Right kidney (tissue), 9 donors: ENCODE results near the gene AUNIP.

Experiments
- DNase-seq: peaks from one replicate; pipeline ENCODE4 v3.0.0-alpha.2; 2016
- long read RNA-seq, 8 donors: transcript quantifications; one replicate each; lab custom pipeline, GENCODE V29; 2026

Gene AUNIP
- long read RNA-seq, donor 1: 0 reads
- long read RNA-seq, donor 2, partial matches to known transcripts: 0 of 1 reads
- long read RNA-seq, donor 2, other reads (novel, unspliced or antisense): 0 of 1 reads
- long read RNA-seq, donor 3: 0 reads
- long read RNA-seq, donor 4, partial matches to known transcripts: 5 of 6 reads
- long read RNA-seq, donor 4, other reads (novel, unspliced or antisense): 0 of 6 reads
- long read RNA-seq, donor 5, partial matches to known transcripts: 0 of 1 reads
- long read RNA-seq, donor 5, other reads (novel, unspliced or antisense): 0 of 1 reads
- long read RNA-seq, donor 6, partial matches to known transcripts: 0 of 1 reads
- long read RNA-seq, donor 6, other reads (novel, unspliced or antisense): 0 of 1 reads
- long read RNA-seq, donor 7, partial matches to known transcripts: 0 of 3 reads
- long read RNA-seq, donor 7, other reads (novel, unspliced or antisense): 0 of 3 reads
- long read RNA-seq, donor 8, partial matches to known transcripts: 0 of 2 reads
- long read RNA-seq, donor 8, other reads (novel, unspliced or antisense): 0 of 2 reads

GRCh38 chr1:25858906-25859789, at the start of gene AUNIP:
Gene AUNIP, minus strand, starts transcription at chr1:25859457. Its CDS starts 100 bp downstream, at chr1:25859357.
- peak; percentile 91 for DNase-seq

- no peak for DNase-seq
Measured at GRCh38 chr1:25909040-25909439, 49.8 kb upstream of the AUNIP start.

GRCh38 chr1:25908161-25908560, 48.9 kb upstream of the AUNIP start:
- no peak for DNase-seq

- no peak for DNase-seq
Measured at GRCh38 chr1:25907601-25908000, 48.3 kb upstream of the AUNIP start.

GRCh38 chr1:25906644-25907300, 47.5 kb upstream of the AUNIP start:
- DNase-seq: peak; percentile 84

GRCh38 chr1:25905680-25906643, 46.7 kb upstream of the AUNIP start, which contains the start of gene STMN1:
Gene STMN1, minus strand, starts transcription at chr1:25906419. Its CDS starts 1,743 bp downstream, at chr1:25904676.
- DNase-seq: peak; percentile 83

- DNase-seq: peak; percentile 70
Measured at GRCh38 chr1:25904943-25905679, 45.9 kb upstream of the AUNIP start.

GRCh38 chr1:25903986-25904385, 44.7 kb upstream of the AUNIP start:
- no peak for DNase-seq

- no peak for DNase-seq
Measured at GRCh38 chr1:25902462-25902861, 43.2 kb upstream of the AUNIP start.

GRCh38 chr1:25900219-25900618, 41.0 kb upstream of the AUNIP start:
- DNase-seq: no peak

- no peak for DNase-seq
Measured at GRCh38 chr1:25899792-25900191, 40.5 kb upstream of the AUNIP start.

GRCh38 chr1:25898223-25899015, 39.2 kb upstream of the AUNIP start:
- no peak for DNase-seq

GRCh38 chr1:25897754-25898153, 38.5 kb upstream of the AUNIP start:
- DNase-seq: no peak

- no peak for DNase-seq
Measured at GRCh38 chr1:25896266-25896665, 37.0 kb upstream of the AUNIP start.

- DNase-seq: peak; percentile 79
Measured at GRCh38 chr1:25895365-25895990, 36.2 kb upstream of the AUNIP start.

GRCh38 chr1:25893116-25893515, 33.9 kb upstream of the AUNIP start:
- DNase-seq: no peak

- DNase-seq: no peak
Measured at GRCh38 chr1:25891606-25892005, 32.3 kb upstream of the AUNIP start.

- DNase-seq: no peak
Measured at GRCh38 chr1:25890239-25891034, 31.2 kb upstream of the AUNIP start.
